NCI-H510A treated with DMSO at 0.1 percent for 48 hours (cell line): ENCODE data around the gene NOA1.
"Not testable (repeated sequence)": the region's sequence is repeated elsewhere in the genome, so short reads cannot be mapped to it uniquely, and the experiment has no call there.

Experiments used
- DNase-seq: peaks from one replicate; lab custom pipeline; 2025; lab: John Stamatoyannopoulos, UW

NOA1 gene

DNA sequence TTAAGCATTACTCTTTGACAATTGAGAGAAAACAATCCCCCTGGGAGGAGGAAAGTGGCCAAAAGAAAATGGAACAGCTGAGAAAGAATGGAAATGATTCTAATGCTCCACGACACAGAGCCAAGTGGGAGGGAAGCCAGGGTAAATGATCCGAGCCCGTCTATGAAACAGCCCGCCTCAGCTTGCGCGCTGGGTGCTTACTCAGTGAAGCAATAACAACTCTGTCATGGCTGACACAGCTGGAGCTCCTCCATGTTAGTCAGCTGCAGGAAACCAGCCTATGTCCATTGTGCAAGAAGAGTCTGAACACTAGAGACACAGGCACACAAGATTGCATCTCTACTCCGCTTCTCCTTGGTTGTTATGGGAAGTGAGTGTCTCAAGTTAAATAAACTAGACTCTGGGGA is 19.3 kb downstream of the NOA1 start:
- no peak for DNase-seq

DNA sequence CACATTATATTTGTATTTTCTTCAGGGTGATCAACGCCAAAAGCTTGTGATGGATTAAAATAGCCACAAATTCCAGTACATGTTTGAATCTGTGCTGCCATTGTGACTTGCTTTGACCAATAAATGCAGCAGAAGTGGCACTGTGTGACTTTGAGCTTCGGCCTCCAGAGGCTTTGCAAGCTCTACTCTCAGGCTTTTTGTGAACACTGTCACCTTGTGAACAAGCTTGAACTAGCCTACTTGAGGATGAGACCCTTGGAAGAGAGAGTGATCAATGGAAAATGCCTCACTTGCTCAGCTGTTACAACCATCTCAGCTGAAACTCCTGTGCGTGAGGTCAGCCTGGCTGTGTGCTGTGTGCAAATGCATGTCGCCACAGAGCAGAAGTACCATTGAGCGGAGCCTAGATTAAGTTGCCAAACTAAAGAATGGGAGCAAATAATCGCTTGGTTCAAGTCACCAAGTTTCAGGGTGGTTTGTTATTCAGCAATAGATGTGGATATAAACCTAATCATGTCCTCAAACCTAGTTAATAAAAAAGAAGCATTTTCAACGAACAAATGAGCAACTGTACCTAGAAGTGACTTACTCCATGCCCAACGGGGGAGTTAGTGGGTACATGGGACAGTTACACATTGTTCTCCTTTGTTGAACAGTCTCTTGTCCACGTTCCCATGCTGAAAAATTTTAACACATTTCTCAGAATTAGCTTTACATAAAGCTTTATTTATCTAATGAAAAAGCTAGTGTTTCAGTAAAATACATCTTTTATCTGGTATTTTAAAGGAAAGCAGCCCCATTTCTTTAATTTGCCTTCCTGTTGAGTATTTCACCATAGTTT is 23.5 kb downstream of the NOA1 start:
- no peak for DNase-seq

DNA sequence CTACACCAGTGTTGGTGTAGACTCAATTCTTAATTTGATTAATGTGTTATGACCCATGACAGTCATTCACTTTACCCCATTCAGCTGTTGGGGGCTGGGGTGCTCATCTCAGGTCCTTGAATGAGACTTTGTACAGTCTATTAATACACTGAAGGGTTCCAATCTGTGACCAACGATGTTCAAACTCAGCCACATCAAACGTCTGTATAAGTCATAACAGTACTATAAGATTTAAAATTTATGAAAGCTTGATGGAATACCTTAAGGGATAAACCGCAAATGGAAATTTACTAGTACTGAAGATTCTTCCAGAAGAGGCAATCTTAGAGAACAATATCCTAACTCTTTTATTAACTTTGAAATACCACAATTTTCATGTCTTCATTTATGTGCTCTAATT is 36.0 kb downstream of the NOA1 start:
- no peak for DNase-seq

- no peak for DNase-seq
Observed at GRCh38 chr4:56940971-56941370, 36.4 kb downstream of the NOA1 start.

DNA sequence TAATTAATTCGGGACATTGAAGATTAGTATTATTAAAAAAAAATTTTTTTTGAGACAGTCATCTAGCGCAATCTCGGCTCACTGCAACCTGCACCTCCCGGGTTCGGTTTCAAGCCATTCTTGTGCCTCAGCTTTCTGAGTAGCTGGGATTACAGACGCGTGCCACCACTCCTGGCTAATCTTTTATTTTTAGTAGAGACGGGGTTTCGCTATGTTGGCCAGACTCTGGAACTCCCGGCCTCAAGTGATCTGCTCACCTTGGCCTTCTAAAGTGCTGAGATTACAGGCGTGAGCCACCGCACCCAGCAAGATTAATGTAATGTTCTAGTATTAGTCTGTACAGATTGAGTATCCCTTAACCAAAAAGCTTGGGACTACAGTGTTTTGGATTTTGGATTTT is 37.0 kb downstream of the NOA1 start:
- no peak for DNase-seq

DNA sequence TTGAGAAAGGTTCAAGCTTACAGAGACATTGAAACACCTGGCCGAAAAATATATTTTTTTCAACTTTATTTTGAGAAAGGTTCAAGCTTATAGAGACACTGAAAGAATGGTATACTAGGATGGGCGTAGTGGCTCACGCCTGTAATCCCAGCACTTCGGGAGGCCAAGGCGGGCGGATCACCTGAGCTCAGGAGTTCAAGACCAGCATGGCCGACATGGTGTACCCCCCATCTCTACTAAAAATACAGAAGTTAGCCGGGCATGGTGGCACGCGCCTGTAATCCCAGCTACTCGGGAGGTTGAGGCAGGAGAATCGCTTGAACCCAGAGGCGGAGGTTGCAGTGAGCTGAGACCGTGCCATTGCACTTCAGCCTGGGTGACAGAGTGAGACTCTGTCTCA is 37.6 kb downstream of the NOA1 start:
- not testable (repeated sequence) for DNase-seq

DNA sequence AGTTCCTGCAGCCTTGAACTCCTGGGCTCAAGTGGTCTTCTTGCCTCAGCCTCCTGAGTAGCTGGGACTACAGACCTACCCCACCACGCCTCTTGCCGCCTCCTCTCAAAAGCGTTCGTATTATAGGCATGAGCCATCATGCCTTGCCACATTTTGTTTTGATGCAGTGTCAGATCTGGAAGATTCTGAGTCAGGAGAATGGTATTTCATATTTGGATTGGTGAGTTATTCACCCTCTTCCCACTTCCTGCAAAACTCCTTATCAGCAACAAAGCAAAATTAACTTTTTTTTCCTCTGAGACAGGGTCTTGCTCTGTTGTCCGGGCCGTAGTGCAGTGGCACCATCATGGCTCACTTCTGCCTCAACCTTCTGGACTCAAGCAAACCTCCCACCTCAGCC is 40.1 kb downstream of the NOA1 start:
- DNase-seq: no peak

DNA sequence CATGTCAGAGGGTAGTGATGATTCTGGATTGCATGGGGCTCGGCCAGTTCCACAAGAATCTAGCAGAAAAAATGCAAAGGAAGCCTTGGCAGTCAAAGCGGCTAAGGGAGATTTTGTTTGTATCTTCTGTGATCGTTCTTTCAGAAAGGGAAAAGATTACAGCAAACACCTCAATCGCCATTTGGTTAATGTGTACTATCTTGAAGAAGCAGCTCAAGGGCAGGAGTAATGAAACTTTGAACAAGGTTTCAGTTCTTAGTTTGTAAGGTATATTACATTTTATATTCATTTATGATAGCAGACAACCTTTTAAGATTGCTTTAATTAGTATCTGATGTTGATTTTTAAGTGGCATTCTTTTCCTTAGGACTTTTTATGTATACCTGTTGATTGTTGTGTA is 45.5 kb downstream of the NOA1 start:
- no peak for DNase-seq

DNA sequence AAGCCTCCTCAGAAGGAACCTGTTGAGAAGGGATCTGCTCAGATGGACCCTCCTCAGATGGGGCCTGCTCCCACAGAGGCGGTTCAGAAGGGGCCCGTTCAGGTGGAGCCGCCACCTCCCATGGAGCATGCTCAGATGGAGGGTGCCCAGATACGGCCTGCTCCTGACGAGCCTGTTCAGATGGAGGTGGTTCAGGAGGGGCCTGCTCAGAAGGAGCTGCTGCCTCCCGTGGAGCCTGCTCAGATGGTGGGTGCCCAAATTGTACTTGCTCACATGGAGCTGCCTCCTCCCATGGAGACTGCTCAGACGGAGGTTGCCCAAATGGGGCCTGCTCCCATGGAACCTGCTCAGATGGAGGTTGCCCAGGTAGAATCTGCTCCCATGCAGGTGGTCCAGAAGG is 46.8 kb downstream of the NOA1 start:
- no peak for DNase-seq

DNA sequence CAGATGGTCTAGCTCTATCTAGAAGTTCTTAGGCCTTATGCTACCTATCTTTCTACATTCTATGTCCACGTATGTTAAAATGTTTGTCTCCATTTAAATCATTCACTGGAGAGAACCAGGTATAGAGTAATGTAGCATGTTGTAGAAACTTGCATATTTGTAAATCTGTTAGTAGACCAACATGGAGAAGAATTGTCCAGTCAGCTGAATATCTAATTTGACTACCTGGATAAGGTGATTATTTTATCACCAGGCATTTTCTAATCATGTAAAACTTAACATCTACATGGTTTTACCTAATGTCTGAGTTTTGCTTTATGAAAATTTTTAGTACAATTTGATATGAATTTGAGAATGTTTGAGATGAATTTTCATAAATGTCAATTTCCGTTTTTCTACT is 50.2 kb downstream of the NOA1 start:
- DNase-seq: no peak

DNA sequence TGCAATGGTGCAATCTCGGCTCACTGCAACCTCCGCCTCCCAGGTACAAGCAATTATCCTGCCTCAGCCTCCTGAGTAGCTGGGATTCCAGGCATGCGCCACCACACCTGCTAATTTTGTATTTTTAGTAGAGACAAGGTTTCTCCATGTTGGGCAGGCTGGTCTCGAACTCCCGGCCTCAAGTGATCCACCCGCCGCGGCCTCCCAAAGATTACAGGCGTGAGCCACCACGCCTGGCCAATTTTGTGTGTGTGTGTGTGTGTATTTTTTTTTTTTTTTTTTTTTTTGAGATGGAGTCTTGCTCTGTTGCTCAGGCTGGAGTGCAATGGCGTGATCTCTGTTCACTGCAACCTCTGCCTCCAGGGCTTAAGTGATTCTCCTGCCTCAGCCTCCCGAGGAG is 62.4 kb downstream of the NOA1 start:
- DNase-seq: not testable (repeated sequence)

DNA sequence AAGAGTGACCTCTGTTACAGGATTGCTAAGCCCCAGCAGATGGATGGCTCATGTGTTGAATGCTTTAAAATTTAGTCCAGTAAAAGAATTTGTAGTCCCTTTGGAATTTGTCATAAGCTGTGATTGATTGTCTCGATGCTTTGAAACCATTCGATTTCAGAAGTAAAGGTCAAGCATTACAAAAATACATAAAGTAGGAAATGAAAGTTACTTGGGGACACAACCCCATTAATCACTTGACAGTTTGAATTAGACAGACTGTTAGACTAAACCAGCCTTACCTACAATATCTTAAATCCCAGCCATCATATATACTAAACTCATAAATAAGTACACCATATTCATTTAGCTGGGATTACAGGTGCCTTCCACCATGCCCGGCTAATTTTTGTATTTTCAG is 63.1 kb downstream of the NOA1 start:
- DNase-seq: no peak
